Body of pancreas (tissue), 4 donors: ENCODE measurements around the gene RAB10. TPM values are rescaled to one million over a fixed set of nuclear protein-coding genes. Genes with fewer than 3 reads are reported as not detected.

Source experiments
- ATAC-seq: fragments of 150-250 bp; one replicate; pipeline ENCODE4 v1.9.1; 2016
- DNase-seq, 4 donors: peaks; one replicate each; pipeline ENCODE4 v3.0.0-alpha.2; 2019
- H3K27ac ChIP-seq, 4 donors: fragments of 200-600 bp; sonication (generic); 1 replicate in 3 of 4; 2 replicates in 1 of 4; pipeline versions ENCODE4 v1.5.1 to v1.6.1; 2016 to 2019; ENCODE audit warnings: mild to moderate bottlenecking in 1 of 4, mixed read lengths in 1 of 4, moderate library complexity in 1 of 4
- H3K27me3 ChIP-seq, 2 donors: fragments of 200-600 bp; sonication (generic); one replicate each; pipeline ENCODE4 v1.6.0; 2016; ENCODE audit warnings: mild to moderate bottlenecking in 1 of 2
- H3K36me3 ChIP-seq, 2 donors: fragments of 200-600 bp; sonication (generic); replicated peaks in 1 of 2; 2 replicates each; pipeline ENCODE4 v1.5.1; 2016; ENCODE audit warnings: low read depth in 2 of 2; ENCODE audit not compliant: insufficient read depth in 1 of 2
- H3K4me1 ChIP-seq: fragments of 200-600 bp; sonication (generic); one replicate; pipeline ENCODE4 v1.6.0; 2016
- H3K4me3 ChIP-seq, 2 donors: fragments of 200-600 bp; sonication (generic); 1 replicate in 1 of 2; 2 replicates in 1 of 2; pipeline ENCODE4 v1.5.1; 2016 to 2019
- H3K9me3 ChIP-seq, 3 donors: fragments of 200-600 bp; sonication (generic); 1 replicate in 2 of 3; 2 replicates in 1 of 3; pipeline ENCODE4 v1.5.1; 2016
- POLR2A ChIP-seq, 3 donors: fragments of 450-650 bp; IDR thresholded peaks; one replicate each; pipeline ENCODE4 v1.6.1; 2016; ENCODE audit warnings: antibody characterized with exemption in 3 of 3, mild to moderate bottlenecking in 2 of 3
- WGBS, 2 donors: methylation state at CpG; one replicate each; pipeline ENCODE4 v1.1.5; 2017; 5-methylcytosine and 5-hydroxymethylcytosine counted together
- intact Hi-C: fragments of 100-400 bp; cut with DNase I; formaldehyde crosslinking; loops from one replicate; pipeline ENCODE4 v1.15.1; 2023
- total RNA-seq, 2 donors: library from RNA; depleted of rRNA; stranded (reverse); fragments of >200 nt; gene quantifications; one replicate each; pipeline ENCODE4 v1.1.0, GENCODE V29; 2016
- TF ChIP-seq, protein P1 (sequence below), 7 experiments: fragments of 450-650 bp in 4 of 7; fragments of 200-600 bp in 3 of 7; sonication (generic) in 3 of 7; IDR thresholded peaks; one replicate each; pipeline ENCODE4 v1.5.1; 2016 to 2019; ENCODE audit warnings: antibody characterized with exemption in 7 of 7

The RAB10 gene
- total RNA-seq, 2 donors from 2014 or later = 41.5 to 115 TPM

DNA sequence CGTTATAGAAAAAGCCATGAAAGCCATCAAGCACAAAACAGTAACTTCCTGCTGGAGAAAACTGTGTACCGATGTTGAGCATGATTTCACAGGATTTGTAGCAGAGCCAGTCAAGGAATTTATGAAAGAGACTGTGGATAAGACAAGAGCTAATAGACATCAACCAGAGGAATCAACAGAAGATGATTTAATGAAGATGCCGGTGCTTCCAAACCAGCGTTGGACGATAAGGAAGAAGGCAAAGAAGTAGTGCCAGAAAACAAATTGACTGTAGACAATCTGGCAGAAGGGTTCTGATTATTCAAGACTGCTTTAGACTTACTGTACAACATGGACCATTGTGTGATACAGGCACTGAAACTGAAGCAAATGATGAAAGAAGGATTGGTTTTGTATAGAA is 89.5 kb downstream of the RAB10 start:
- no peaks in the 10 kb centered on the region for H3K4me1 ChIP-seq
- no peaks in the 10 kb centered on the region for H3K36me3 ChIP-seq
- no peak for ATAC-seq
- TF ChIP-seq POLR2A (IDR thresholded peaks at IDR 0.05) = no peak
- TF ChIP-seq, protein P1, sequence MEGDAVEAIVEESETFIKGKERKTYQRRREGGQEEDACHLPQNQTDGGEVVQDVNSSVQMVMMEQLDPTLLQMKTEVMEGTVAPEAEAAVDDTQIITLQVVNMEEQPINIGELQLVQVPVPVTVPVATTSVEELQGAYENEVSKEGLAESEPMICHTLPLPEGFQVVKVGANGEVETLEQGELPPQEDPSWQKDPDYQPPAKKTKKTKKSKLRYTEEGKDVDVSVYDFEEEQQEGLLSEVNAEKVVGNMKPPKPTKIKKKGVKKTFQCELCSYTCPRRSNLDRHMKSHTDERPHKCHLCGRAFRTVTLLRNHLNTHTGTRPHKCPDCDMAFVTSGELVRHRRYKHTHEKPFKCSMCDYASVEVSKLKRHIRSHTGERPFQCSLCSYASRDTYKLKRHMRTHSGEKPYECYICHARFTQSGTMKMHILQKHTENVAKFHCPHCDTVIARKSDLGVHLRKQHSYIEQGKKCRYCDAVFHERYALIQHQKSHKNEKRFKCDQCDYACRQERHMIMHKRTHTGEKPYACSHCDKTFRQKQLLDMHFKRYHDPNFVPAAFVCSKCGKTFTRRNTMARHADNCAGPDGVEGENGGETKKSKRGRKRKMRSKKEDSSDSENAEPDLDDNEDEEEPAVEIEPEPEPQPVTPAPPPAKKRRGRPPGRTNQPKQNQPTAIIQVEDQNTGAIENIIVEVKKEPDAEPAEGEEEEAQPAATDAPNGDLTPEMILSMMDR (IDR thresholded peaks at IDR 0.05) = no peak
- H3K9me3 ChIP-seq = no peaks in the 10 kb centered on the region
- intact Hi-C loops = no loop called here
- no peak overlapping the region for H3K4me3 ChIP-seq
- WGBS, 2 donors = 64 to 77% methylated on average over 5 of the region's 5 CpGs
- H3K27me3 ChIP-seq = no peaks in the 10 kb centered on the region
- no peak overlapping the region for H3K27ac ChIP-seq
- no peak for DNase-seq

DNA sequence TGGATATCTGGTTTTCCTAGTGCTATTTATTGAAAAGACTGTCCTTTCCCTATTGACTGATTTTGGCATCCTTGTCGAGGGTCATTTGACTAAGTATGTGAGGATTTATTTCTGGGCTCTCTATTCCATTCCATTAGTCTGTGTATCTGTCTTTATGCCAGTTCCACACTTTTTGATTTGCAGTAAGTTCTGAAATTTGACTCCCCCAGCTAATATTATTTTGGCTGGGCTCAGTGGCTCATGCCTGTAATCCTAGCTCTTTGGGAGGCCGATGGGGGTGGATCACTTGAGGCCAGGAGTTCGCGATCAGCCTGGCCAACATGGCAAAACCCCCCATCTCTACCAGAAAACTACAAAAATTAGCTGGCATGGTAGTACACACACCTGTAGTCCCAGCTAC is 92.2 kb downstream of the RAB10 start:
- Histone ChIP-seq H3K4me3 (no peak overlapping the region), H3K4me1 (no peaks in the 10 kb centered on the region), H3K9me3 (no peaks in the 10 kb centered on the region), H3K27me3 (no peaks in the 10 kb centered on the region), H3K36me3 (no peaks in the 10 kb centered on the region), H3K27ac (no peak overlapping the region)
- TF ChIP-seq POLR2A (IDR thresholded peaks at IDR 0.05) = no peak
- TF ChIP-seq, protein P1 (IDR thresholded peaks at IDR 0.05) = no peak
- ATAC-seq (no peak), DNase-seq (no peak)
- intact Hi-C loops = no loop called here
- 81 to 91% methylated on average over 4 of the region's 4 CpGs for WGBS, 2 donors

GRCh38 chr2:26128176-26128575 is 94.3 kb downstream of the RAB10 start:
- ATAC-seq (no peak), DNase-seq (no peak)
- TF ChIP-seq, protein P1 (IDR thresholded peaks at IDR 0.05) = no peak
- no peak for TF ChIP-seq POLR2A (IDR thresholded peaks at IDR 0.05)
- intact Hi-C loops = no loop called here
- Histone ChIP-seq H3K36me3 (no peaks in the 10 kb centered on the region), H3K4me1 (no peaks in the 10 kb centered on the region), H3K9me3 (no peaks in the 10 kb centered on the region), H3K27me3 (no peaks in the 10 kb centered on the region), H3K4me3 (no peak overlapping the region), H3K27ac (no peak overlapping the region)
- 91 to 98% methylated on average over 7 to 8 of the region's 8 CpGs for WGBS, 2 donors

DNA sequence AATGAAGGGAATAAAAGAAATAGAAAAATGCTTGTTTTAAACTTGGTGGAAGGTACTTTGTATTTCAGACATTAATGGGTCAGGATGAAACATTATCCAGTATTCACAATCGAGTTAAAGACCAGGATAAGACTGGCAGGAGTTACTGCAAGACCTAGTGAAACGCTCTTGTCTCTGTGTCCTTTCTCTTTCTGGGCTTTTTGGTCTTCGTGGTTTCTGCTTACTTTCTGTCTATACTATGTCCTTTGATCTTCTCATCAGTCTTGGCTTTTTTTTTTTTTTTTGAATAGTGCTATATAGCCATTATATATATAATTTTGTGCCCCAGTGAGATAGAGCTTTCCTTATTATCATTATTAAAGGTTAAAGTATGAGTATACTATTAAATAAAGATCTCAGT is 96.9 kb downstream of the RAB10 start:
- intact Hi-C loops = no loop called here
- Histone ChIP-seq H3K4me1 (no peaks in the 10 kb centered on the region), H3K27ac (no peak overlapping the region), H3K4me3 (no peak overlapping the region), H3K9me3 (no peaks in the 10 kb centered on the region), H3K27me3 (no peaks in the 10 kb centered on the region), H3K36me3 (no peaks in the 10 kb centered on the region)
- ATAC-seq (no peak), DNase-seq (no peak)
- 83 to 85% methylated on average over 3 of the region's 3 CpGs for WGBS, 2 donors
- TF ChIP-seq POLR2A (IDR thresholded peaks at IDR 0.05) = no peak
- TF ChIP-seq, protein P1 (IDR thresholded peaks at IDR 0.05) = no peak

DNA sequence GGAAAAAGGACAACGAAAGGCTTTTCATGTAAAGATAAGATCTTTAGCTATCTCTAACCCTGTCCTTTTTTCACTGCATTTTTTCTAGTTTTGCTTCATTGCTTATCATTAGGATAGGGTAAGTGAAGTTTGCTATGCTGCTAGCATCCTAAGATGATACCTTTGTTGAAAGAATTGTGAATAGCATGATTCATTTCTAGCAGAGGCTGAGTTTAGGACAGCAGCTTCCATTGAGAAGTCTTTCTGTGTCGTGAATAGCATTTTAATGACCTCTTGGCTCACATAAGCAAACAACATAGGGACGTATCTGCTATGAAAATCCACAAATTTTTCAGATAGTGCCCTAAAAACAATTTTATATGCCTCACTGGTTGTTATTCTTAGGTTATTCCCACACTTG is 102.6 kb downstream of the RAB10 start:
- H3K4me3 ChIP-seq = no peak overlapping the region
- intact Hi-C loops = no loop called here
- no peak for ATAC-seq
- no peaks in the 10 kb centered on the region for H3K36me3 ChIP-seq
- no peaks in the 10 kb centered on the region for H3K9me3 ChIP-seq
- TF ChIP-seq POLR2A (IDR thresholded peaks at IDR 0.05) = no peak
- TF ChIP-seq, protein P1 (IDR thresholded peaks at IDR 0.05) = no peak
- no peak overlapping the region for H3K27ac ChIP-seq
- peaks cover 11% of the 10 kb centered on the region for H3K4me1 ChIP-seq
- H3K27me3 ChIP-seq = no peaks in the 10 kb centered on the region
- DNase-seq = no peak
- WGBS, 2 donors = 62 to 75% methylated on average over 3 of the region's 3 CpGs
